Measurements from ENCODE around the gene TMX4. TPM values are rescaled to one million over a fixed set of nuclear protein-coding genes. Genes with fewer than 3 reads are reported as not detected.
"Not testable (repeated sequence)": the region's sequence is repeated elsewhere in the genome, so short reads cannot be mapped to it uniquely, and the experiment has no call there.

TMX4 gene
- total RNA-seq, 1 experiment from 2014 or later, result 31.7 TPM

DNA sequence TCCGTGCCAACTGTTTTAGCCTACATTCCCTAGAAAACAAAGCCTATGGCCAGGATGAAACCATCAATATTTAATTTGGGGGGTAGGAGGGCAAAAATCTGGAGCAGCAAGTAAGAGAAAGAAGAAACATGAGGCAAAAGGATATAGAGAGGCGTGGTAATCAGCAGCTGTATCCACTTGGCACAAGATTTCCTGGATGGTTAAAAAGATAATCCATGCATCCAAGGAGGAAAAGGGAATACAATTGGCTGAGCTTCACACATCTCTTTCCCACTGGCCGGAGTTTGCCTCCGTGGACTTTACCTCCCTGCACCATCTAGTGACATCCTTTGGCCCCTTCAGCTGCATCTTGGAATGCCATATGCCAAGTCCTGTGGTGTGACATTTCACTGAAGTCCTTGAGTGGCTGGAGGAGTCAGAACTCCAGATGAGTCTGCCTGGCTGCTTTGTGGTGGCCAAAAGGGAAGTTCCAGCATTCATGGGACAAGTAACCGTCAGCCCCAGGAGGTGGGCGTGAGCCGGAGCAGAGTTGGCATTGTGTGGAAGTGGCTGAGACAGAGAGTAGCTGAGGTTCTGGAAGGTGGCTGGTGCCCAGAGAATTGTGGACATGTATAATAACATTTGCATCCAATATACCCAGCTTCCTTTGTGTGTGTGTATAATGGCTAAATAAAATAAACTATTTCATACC, 13.7 kb upstream of the TMX4 start:
- no peak for DNase-seq (ENCODE audit: low spot score)
- no TSS peak for BruUV-seq (replicated peaks)
- intact Hi-C loops (cut with micrococcal nuclease; ENCODE audit: unreplicated experiment), result no loop called here

DNA sequence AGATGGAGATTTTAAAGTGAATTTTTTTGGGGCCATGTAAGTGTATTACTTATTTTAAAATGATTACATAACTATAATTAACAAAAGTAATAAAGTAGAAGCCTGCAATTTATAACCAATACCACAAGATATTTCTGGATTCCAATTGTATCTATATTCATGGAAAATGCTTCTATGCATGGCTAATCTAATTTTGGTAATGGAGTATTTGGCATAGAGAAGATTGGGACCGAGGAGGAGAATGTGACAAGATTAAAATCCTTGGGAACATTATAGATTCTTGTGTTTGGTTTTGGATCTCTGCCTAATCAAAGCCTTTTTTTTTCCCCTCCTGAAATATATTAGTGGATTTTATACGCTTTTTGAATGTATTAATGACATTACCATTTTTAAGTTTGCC, 12.9 kb upstream of the TMX4 start:
- no peak for DNase-seq (ENCODE audit: low spot score)
- intact Hi-C loops (cut with micrococcal nuclease; ENCODE audit: unreplicated experiment), result no loop called here
- Histone ChIP-seq H3K4me3 (ENCODE audit: low read depth, low read length, poor library complexity, severe bottlenecking) (no peak overlapping the region), H3K9me3 (ENCODE audit: low read depth, low read length, poor library complexity, severe bottlenecking) (no peaks in the 10 kb centered on the region), H3K27me3 (replicated peaks; ENCODE audit: insufficient read depth, low read depth, low read length, poor library complexity) (no peaks in the 10 kb centered on the region), H3K36me3 (ENCODE audit: insufficient read depth, low read length, poor library complexity, severe bottlenecking) (no peaks in the 10 kb centered on the region), H3K4me1 (ENCODE audit: insufficient read depth, low read length, poor library complexity, severe bottlenecking) (no peaks in the 10 kb centered on the region), H3K27ac (ENCODE audit: low read depth, low read length, poor library complexity, severe bottlenecking) (no peak overlapping the region)
- ChIA-PET CTCF (no interaction called here), POLR2A (ENCODE audit: low non-redundant PET) (no interaction called here)
- BruUV-seq (replicated peaks), result no TSS peak
- TF ChIP-seq, protein P1, sequence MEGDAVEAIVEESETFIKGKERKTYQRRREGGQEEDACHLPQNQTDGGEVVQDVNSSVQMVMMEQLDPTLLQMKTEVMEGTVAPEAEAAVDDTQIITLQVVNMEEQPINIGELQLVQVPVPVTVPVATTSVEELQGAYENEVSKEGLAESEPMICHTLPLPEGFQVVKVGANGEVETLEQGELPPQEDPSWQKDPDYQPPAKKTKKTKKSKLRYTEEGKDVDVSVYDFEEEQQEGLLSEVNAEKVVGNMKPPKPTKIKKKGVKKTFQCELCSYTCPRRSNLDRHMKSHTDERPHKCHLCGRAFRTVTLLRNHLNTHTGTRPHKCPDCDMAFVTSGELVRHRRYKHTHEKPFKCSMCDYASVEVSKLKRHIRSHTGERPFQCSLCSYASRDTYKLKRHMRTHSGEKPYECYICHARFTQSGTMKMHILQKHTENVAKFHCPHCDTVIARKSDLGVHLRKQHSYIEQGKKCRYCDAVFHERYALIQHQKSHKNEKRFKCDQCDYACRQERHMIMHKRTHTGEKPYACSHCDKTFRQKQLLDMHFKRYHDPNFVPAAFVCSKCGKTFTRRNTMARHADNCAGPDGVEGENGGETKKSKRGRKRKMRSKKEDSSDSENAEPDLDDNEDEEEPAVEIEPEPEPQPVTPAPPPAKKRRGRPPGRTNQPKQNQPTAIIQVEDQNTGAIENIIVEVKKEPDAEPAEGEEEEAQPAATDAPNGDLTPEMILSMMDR (conservative IDR thresholded peaks at IDR 0.05; ENCODE audit: low read depth, low read length), result no peak
- no peak for TF ChIP-seq EZH2 (IDR thresholded peaks at IDR 0.05; ENCODE audit: borderline replicate concordance, low read depth, low read length, poor library complexity, severe bottlenecking)

More for the DNA sequence above, 13.7 kb upstream of the TMX4 start:
- ChIA-PET CTCF (no interaction called here), POLR2A (ENCODE audit: low non-redundant PET) (no interaction called here)
- TF ChIP-seq EZH2 (IDR thresholded peaks at IDR 0.05; ENCODE audit: borderline replicate concordance, low read depth, low read length, poor library complexity, severe bottlenecking), result no peak
- TF ChIP-seq, protein P1 (conservative IDR thresholded peaks at IDR 0.05; ENCODE audit: low read depth, low read length), result no peak
- Histone ChIP-seq H3K27me3 (replicated peaks; ENCODE audit: insufficient read depth, low read depth, low read length, poor library complexity) (no peaks in the 10 kb centered on the region), H3K9me3 (ENCODE audit: low read depth, low read length, poor library complexity, severe bottlenecking) (no peaks in the 10 kb centered on the region), H3K4me3 (ENCODE audit: low read depth, low read length, poor library complexity, severe bottlenecking) (no peak overlapping the region), H3K27ac (ENCODE audit: low read depth, low read length, poor library complexity, severe bottlenecking) (no peak overlapping the region), H3K4me1 (ENCODE audit: insufficient read depth, low read length, poor library complexity, severe bottlenecking) (no peaks in the 10 kb centered on the region), H3K36me3 (ENCODE audit: insufficient read depth, low read length, poor library complexity, severe bottlenecking) (no peaks in the 10 kb centered on the region)

DNA sequence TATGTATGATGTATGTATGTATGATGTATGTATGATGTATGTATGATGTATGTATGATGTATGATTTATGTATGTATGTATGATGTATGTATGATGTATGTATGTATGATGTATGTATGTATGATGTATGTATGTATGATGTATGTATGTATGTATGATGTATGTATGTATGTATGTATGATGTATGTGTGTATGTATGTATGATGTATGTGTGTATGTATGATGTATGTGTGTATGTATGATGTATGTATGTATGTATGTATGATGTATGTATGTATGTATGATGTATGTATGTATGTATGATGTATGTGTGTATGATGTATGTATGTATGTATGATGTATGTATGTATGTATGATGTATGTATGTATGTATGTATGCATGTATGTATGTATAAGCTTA, 12.0 kb upstream of the TMX4 start:
- H3K27ac ChIP-seq (ENCODE audit: low read depth, low read length, poor library complexity, severe bottlenecking); H3K4me3 ChIP-seq (ENCODE audit: low read depth, low read length, poor library complexity, severe bottlenecking); BruUV-seq (replicated peaks); intact Hi-C loops (cut with micrococcal nuclease; ENCODE audit: unreplicated experiment); H3K27me3 ChIP-seq (replicated peaks; ENCODE audit: insufficient read depth, low read depth, low read length, poor library complexity); H3K4me1 ChIP-seq (ENCODE audit: insufficient read depth, low read length, poor library complexity, severe bottlenecking); H3K36me3 ChIP-seq (ENCODE audit: insufficient read depth, low read length, poor library complexity, severe bottlenecking); POLR2A ChIA-PET (ENCODE audit: low non-redundant PET); CTCF ChIA-PET; H3K9me3 ChIP-seq (ENCODE audit: low read depth, low read length, poor library complexity, severe bottlenecking); DNase-seq (ENCODE audit: low spot score): not testable (repeated sequence)

All from A673 (cell line).